GM20000 (cell line): ENCODE measurements around the gene A3GALT2.

Source experiments
- DNase-seq: peaks from one replicate; pipeline ENCODE4 v3.0.0; 2012; ENCODE audit warnings: low spot score
- TF ChIP-seq, protein P1 (sequence below): IDR thresholded peaks from 2 replicates; pipeline ENCODE4 v1.5.1; 2012; ENCODE audit warnings: mild to moderate bottlenecking, control low read depth; ENCODE audit errors: extremely low read depth, missing control alignments

Gene A3GALT2

GRCh38 chr1:33358795-33359503 lies 38.1 kb upstream of the A3GALT2 start:
- TF ChIP-seq, protein P1, sequence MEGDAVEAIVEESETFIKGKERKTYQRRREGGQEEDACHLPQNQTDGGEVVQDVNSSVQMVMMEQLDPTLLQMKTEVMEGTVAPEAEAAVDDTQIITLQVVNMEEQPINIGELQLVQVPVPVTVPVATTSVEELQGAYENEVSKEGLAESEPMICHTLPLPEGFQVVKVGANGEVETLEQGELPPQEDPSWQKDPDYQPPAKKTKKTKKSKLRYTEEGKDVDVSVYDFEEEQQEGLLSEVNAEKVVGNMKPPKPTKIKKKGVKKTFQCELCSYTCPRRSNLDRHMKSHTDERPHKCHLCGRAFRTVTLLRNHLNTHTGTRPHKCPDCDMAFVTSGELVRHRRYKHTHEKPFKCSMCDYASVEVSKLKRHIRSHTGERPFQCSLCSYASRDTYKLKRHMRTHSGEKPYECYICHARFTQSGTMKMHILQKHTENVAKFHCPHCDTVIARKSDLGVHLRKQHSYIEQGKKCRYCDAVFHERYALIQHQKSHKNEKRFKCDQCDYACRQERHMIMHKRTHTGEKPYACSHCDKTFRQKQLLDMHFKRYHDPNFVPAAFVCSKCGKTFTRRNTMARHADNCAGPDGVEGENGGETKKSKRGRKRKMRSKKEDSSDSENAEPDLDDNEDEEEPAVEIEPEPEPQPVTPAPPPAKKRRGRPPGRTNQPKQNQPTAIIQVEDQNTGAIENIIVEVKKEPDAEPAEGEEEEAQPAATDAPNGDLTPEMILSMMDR, result no peak
- DNase-seq, result no peak

DNA sequence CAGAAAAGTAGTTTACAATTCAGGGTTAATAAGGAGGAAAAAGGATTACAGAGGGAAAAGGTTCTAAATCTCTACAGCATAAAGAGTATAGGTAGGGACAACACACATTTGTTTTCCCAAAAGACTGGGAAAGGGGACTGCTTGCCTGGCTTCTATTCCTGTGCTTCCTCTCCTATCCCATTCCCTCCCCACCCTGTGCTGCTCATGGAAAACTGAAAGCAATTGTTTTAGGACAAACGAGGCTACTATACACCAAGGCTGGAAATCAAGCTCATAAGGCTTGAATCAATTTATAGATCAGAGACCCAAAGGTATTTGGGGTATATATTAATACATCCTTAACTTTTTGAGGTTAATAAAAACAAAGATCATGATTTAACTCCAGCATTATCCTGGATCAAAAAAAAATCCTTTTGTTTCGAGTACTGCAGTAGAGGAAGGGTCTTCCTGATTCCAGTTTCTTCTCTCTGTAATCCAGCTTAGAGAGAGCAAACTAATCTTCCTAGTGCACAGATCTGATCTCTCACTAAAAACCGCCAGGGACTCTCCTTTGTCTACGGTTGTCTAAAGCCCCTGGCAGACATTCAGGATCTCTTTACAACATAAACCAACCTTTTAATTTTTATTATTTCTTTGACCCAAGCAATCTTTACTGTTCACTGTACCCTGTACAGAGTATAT lies 37.4 kb upstream of the A3GALT2 start:
- TF ChIP-seq, protein P1, result no peak
- DNase-seq, result no peak

GRCh38 chr1:33357099-33357498 lies 36.2 kb upstream of the A3GALT2 start:
- DNase-seq, result no peak
- TF ChIP-seq, protein P1, result no peak

DNA sequence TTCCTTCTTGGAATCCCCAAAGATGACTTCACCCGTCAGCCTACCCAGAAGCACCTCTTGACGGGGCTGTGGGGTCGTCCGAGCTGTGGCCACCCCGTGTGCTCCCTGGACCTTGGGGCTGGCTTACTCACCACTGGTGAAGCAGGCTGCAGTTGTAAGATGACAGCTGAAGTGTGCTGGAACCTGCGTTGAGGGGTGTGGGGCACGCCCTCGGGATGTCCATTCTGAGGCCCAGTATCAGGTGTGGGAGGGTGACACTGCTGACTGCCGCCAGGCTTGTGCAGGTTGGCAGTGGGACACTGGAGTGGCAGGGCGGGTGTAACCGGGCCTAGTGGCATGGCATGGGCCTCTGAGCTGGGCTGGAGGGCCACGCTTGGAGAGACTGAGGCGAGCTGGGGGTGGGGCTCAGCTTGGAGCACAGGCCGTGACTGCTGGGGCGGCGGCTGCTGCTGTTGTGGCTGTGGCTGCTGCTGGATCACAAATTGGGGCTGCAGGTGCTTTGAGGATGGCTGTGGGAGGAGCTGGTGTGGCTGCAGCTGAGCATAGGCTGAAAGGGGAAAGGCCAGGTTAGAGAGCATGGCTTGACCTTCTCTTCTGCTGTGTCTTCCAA lies 33.9 kb upstream of the A3GALT2 start:
- TF ChIP-seq, protein P1, result no peak
- no peak for DNase-seq

- TF ChIP-seq, protein P1, result no peak
- DNase-seq, result no peak
Measured at GRCh38 chr1:33353531-33353930, 32.6 kb upstream of the A3GALT2 start.

DNA sequence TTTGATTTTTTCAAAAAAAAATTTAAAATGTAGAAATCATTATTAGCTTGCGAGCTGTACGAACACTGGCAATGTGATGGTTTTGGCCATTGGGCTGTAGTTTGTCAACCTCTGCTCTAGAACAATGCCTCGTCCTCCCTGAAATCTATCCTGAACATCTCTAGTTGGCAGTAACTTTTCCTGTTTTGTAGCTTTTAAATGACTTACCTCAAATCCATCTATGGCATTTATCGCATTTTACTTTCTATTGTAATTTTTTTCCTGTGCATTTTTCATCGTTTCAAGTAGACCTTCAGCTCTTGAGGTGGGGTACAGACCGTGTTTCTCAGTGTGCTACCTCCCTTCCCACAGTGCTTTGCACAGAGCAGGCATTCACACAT lies 30.4 kb upstream of the A3GALT2 start:
- TF ChIP-seq, protein P1, result no peak
- DNase-seq, result no peak

DNA sequence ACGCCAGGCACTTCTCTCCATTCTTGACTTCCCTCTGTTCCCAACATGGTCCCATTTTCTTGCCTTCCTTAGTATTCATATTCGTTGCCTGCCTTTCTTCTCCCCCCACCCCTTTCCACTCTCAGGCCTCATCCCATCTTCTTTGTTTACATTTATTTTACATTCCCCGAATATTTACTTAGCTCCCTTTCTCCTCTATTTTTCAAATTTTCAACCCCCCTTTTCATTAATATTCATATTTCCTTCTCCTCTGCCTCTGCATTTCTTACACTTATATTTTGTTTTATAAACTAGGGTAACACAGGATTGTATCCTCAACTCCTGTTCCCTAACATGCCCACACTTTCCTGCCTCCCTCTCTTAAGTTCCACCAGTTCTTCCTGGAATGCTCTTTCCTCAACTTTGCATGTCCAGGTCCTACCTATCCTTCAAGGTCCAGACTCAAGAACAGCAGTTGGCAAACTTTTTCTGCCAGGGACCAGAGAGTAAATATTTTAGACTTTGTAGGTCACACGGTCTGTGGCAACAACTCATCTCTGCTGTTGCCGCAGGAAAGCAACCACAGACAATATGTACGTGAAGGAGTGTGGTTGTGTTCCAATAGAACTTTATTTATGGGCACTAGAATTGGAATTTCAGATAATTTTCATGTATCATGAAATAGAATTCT lies 29.8 kb upstream of the A3GALT2 start:
- TF ChIP-seq, protein P1, result no peak
- DNase-seq, result no peak
